Measurements from ENCODE around the gene ZBTB48.

- TF ChIP-seq CTCF (conservative IDR thresholded peaks at IDR 0.05; ENCODE audit: low read depth, low read length) (no peak), EZH2 (IDR thresholded peaks at IDR 0.05; ENCODE audit: borderline replicate concordance, low read depth, low read length, poor library complexity, severe bottlenecking) (no peak)
Measured at GRCh38 chr1:6630027-6630426, 50.2 kb downstream of the ZBTB48 start.

Measured in A673 (cell line).